HepG2 (cell line): ENCODE data around the gene CSNK1D. TPM values are rescaled to one million over a fixed set of nuclear protein-coding genes. Genes with fewer than 3 reads are reported as not detected.

Experiments
- EHMT2 ChIP-seq: fragments of 200-600 bp; sonication (generic); IDR thresholded peaks from 2 replicates; pipeline ENCODE4 v1.7.0; 2017; ENCODE audit warnings: antibody characterized with exemption, low read depth, low read length, borderline replicate concordance
- JARID2 ChIP-seq: sonication (generic); formaldehyde crosslinking; IDR thresholded peaks from 2 replicates; pipeline ENCODE4 v1.8.1; 2023; ENCODE audit warnings: missing genetic modification reagents, inconsistent platforms; ENCODE audit not compliant: insufficient replicate concordance
- KMT2B ChIP-seq: IDR thresholded peaks from 2 replicates; pipeline ENCODE4 v1.6.1; 2016; ENCODE audit warnings: missing genetic modification reagents, missing compliant biosample characterization
- MEIS1 ChIP-seq: sonication (generic); formaldehyde crosslinking; IDR thresholded peaks from 2 replicates; pipeline ENCODE4 v1.9.0; 2021; ENCODE audit warnings: mild to moderate bottlenecking, missing genetic modification reagents, moderate library complexity, borderline replicate concordance
- RBFOX2 ChIP-seq: fragments of 200-400 bp; formaldehyde crosslinking; IDR thresholded peaks from 2 replicates; pipeline ENCODE4 v1.6.1; 2017; ENCODE audit warnings: low read depth, mild to moderate bottlenecking, low read length
- RFXANK ChIP-seq: IDR thresholded peaks from 2 replicates; pipeline ENCODE4 v1.6.1; 2016
- RXRB ChIP-seq: IDR thresholded peaks from 2 replicates; pipeline ENCODE4 v1.6.1; 2016; ENCODE audit warnings: borderline replicate concordance, missing genetic modification reagents, missing compliant biosample characterization
- TP53 ChIP-seq: sonication (generic); formaldehyde crosslinking; conservative IDR thresholded peaks from 2 replicates; pipeline ENCODE4 v1.4.0; 2020; ENCODE audit warnings: missing genetic modification reagents
- ZNF260 ChIP-seq: sonication (generic); formaldehyde crosslinking; IDR thresholded peaks from 2 replicates; pipeline ENCODE4 v1.4.0; 2020; ENCODE audit warnings: missing genetic modification reagents, low read depth, mild to moderate bottlenecking, borderline replicate concordance
- ZNF317 ChIP-seq: sonication (generic); formaldehyde crosslinking; IDR thresholded peaks from 2 replicates; pipeline ENCODE4 v1.5.0; 2020; ENCODE audit warnings: mild to moderate bottlenecking, missing genetic modification reagents
- ZNF431 ChIP-seq: sonication (generic); formaldehyde crosslinking; IDR thresholded peaks from 2 replicates; pipeline ENCODE4 v1.9.0; 2022; ENCODE audit warnings: missing genetic modification reagents, low read depth, mild to moderate bottlenecking, borderline replicate concordance
- ZSCAN12 ChIP-seq: sonication (generic); formaldehyde crosslinking; IDR thresholded peaks from 2 replicates; pipeline ENCODE4 v1.9.0; 2021; ENCODE audit warnings: mild to moderate bottlenecking, missing genetic modification reagents
- polyA plus RNA-seq, 8 experiments: library from polyadenylated mRNA; depleted of rRNA in 3 of 8; stranded (reverse) in 7 of 8; unstranded in 1 of 8; fragments of >200 nt; fragmentation: Illumina TruSeq in 4 of 8; extraction: Trizol in 4 of 8; gene quantifications; 2 replicates each; pipeline versions ENCODE4 v1.2.1 to v1.2.3, GENCODE V29; 2011 to 2016; ENCODE audit warnings: low read depth in 4 of 8, missing spikeins in 1 of 8, mixed read lengths in 1 of 8; ENCODE audit not compliant: insufficient read depth in 1 of 8
- total RNA-seq, 5 experiments: library from RNA; depleted of rRNA; stranded (reverse); fragments of >200 nt; fragmentation: Illumina TruSeq; extraction: Trizol; gene quantifications; 2 replicates each; pipeline ENCODE4 v1.2.3, GENCODE V29; 2016; ENCODE audit warnings: low read depth in 1 of 5
- TF ChIP-seq, protein P1 (sequence below), 2 experiments: sonication (generic) in 1 of 2; formaldehyde crosslinking in 1 of 2; IDR thresholded peaks; 2 replicates each; pipeline versions ENCODE4 v1.4.0 to v1.6.1; 2018 to 2020; ENCODE audit warnings: missing genetic modification reagents in 2 of 2, borderline replicate concordance in 1 of 2, low read depth in 1 of 2, mild to moderate bottlenecking in 1 of 2, missing biosample characterization in 1 of 2
- TF ChIP-seq, protein P2 (sequence below): sonication (generic); formaldehyde crosslinking; IDR thresholded peaks from 2 replicates; pipeline ENCODE4 v1.9.0; 2022; ENCODE audit warnings: missing genetic modification reagents, mild to moderate bottlenecking, borderline replicate concordance
- TF ChIP-seq, protein P3 (sequence below): sonication (generic); formaldehyde crosslinking; IDR thresholded peaks from 2 replicates; pipeline ENCODE4 v1.4.0; 2020; ENCODE audit warnings: missing genetic modification reagents
- TF ChIP-seq, protein P4 (sequence below): sonication (generic); formaldehyde crosslinking; IDR thresholded peaks from 2 replicates; pipeline ENCODE4 v1.4.0; 2020; ENCODE audit warnings: missing genetic modification reagents
- TF ChIP-seq, protein P5 (sequence below): sonication (generic); formaldehyde crosslinking; IDR thresholded peaks from 2 replicates; pipeline ENCODE4 v1.8.0; 2022; ENCODE audit warnings: mild to moderate bottlenecking, missing genetic modification reagents, moderate library complexity
- TF ChIP-seq, protein P6 (sequence below): IDR thresholded peaks from 2 replicates; pipeline ENCODE4 v1.6.1; 2018; ENCODE audit warnings: missing genetic modification reagents, mild to moderate bottlenecking, missing compliant biosample characterization

CSNK1D gene
- total and polyA plus RNA-seq, 2 of the 13 experiments (the other 11 are each of a cell fraction or from before 2014, with no cell fraction given) = 31.5 to 128 TPM

DNA sequence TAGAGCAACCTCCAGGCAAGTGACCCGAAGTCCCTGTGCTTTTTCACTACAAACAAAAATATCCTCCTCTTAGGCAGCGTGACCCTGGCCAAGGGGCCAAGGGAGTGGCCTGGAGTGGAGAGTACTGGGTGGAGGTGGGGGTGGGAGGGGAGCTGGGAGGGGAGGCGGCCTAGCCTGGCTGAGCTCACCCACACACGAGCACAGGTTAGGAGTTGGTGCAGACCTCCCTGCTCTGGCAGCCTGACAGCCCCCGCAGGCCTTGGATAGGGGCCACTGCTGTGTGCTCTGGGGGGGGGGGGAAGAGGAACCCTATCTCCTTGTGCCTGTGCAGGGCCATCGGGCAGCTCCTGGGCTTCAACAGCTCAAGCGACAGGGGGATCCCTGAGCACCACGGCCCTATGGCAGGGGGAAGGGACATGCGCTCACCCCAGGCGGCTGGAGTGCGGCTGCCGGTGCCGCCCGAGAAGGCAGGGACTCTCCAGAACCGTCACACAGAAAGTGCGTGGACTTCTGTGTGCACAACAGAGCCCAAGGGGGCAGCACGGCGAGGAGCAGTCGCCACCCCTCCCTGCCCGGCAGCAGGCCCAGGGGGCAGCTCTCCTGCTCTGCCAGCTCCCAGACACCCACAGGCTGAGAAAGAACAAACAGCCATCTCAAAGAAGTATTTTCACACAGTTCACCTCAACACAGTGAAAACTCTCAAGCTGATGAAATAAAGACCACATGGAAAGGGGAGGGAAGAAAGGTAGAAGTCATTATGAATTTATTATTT lies 31.4 kb downstream of the CSNK1D start (continued):
- TF ChIP-seq KMT2B (0 out of 2 replicates have a peak, but pooled peaks have one; percentile 31), ZSCAN12 (CRISPR knock-in tag) (no peak), RBFOX2 (peak; percentile 75), JARID2 (CRISPR knock-in tag) (peak; percentile 23), ZNF260 (CRISPR knock-in tag) (no peak), MEIS1 (no peak; the same call in 1 of the 2 replicates), ZNF431 (CRISPR knock-in tag) (peak; percentile 61; the same call in 1 of the 2 replicates), RXRB (CRISPR knock-in tag) (0 out of 2 replicates have a peak, but pooled peaks have one; percentile 21), TP53 (CRISPR knock-in tag) (no peak), EHMT2 (no peak), ZNF317 (CRISPR knock-in tag) (0 out of 2 replicates have a peak, but pooled peaks have one; percentile 1), RFXANK (CRISPR knock-in tag) (0 out of 2 replicates have a peak, but pooled peaks have one; percentile 63)
- TF ChIP-seq, protein P1, sequence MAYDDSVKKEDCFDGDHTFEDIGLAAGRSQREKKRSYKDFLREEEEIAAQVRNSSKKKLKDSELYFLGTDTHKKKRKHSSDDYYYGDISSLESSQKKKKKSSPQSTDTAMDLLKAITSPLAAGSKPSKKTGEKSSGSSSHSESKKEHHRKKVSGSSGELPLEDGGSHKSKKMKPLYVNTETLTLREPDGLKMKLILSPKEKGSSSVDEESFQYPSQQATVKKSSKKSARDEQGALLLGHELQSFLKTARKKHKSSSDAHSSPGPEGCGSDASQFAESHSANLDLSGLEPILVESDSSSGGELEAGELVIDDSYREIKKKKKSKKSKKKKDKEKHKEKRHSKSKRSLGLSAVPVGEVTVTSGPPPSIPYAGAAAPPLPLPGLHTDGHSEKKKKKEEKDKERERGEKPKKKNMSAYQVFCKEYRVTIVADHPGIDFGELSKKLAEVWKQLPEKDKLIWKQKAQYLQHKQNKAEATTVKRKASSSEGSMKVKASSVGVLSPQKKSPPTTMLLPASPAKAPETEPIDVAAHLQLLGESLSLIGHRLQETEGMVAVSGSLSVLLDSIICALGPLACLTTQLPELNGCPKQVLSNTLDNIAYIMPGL (CRISPR knock-in tag; IDR thresholded peaks at IDR 0.05; ENCODE audit: borderline replicate concordance in 1 of 2, low read depth in 1 of 2) = no peak; a peak in 2 of 4 replicates
- TF ChIP-seq, protein P2, sequence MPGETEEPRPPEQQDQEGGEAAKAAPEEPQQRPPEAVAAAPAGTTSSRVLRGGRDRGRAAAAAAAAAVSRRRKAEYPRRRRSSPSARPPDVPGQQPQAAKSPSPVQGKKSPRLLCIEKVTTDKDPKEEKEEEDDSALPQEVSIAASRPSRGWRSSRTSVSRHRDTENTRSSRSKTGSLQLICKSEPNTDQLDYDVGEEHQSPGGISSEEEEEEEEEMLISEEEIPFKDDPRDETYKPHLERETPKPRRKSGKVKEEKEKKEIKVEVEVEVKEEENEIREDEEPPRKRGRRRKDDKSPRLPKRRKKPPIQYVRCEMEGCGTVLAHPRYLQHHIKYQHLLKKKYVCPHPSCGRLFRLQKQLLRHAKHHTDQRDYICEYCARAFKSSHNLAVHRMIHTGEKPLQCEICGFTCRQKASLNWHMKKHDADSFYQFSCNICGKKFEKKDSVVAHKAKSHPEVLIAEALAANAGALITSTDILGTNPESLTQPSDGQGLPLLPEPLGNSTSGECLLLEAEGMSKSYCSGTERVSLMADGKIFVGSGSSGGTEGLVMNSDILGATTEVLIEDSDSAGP (CRISPR knock-in tag) = peak; percentile 14; the same call in 1 of the 2 replicates
- TF ChIP-seq, protein P3, sequence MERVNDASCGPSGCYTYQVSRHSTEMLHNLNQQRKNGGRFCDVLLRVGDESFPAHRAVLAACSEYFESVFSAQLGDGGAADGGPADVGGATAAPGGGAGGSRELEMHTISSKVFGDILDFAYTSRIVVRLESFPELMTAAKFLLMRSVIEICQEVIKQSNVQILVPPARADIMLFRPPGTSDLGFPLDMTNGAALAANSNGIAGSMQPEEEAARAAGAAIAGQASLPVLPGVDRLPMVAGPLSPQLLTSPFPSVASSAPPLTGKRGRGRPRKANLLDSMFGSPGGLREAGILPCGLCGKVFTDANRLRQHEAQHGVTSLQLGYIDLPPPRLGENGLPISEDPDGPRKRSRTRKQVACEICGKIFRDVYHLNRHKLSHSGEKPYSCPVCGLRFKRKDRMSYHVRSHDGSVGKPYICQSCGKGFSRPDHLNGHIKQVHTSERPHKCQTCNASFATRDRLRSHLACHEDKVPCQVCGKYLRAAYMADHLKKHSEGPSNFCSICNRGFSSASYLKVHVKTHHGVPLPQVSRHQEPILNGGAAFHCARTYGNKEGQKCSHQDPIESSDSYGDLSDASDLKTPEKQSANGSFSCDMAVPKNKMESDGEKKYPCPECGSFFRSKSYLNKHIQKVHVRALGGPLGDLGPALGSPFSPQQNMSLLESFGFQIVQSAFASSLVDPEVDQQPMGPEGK (CRISPR knock-in tag) = peak; percentile 77
- TF ChIP-seq, protein P4, sequence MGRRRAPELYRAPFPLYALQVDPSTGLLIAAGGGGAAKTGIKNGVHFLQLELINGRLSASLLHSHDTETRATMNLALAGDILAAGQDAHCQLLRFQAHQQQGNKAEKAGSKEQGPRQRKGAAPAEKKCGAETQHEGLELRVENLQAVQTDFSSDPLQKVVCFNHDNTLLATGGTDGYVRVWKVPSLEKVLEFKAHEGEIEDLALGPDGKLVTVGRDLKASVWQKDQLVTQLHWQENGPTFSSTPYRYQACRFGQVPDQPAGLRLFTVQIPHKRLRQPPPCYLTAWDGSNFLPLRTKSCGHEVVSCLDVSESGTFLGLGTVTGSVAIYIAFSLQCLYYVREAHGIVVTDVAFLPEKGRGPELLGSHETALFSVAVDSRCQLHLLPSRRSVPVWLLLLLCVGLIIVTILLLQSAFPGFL (CRISPR knock-in tag) = no peak
- TF ChIP-seq, protein P5, sequence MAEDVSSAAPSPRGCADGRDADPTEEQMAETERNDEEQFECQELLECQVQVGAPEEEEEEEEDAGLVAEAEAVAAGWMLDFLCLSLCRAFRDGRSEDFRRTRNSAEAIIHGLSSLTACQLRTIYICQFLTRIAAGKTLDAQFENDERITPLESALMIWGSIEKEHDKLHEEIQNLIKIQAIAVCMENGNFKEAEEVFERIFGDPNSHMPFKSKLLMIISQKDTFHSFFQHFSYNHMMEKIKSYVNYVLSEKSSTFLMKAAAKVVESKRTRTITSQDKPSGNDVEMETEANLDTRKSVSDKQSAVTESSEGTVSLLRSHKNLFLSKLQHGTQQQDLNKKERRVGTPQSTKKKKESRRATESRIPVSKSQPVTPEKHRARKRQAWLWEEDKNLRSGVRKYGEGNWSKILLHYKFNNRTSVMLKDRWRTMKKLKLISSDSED (CRISPR knock-in tag) = 0 out of 2 replicates have a peak, but pooled peaks have one; percentile 63
- TF ChIP-seq, protein P6, sequence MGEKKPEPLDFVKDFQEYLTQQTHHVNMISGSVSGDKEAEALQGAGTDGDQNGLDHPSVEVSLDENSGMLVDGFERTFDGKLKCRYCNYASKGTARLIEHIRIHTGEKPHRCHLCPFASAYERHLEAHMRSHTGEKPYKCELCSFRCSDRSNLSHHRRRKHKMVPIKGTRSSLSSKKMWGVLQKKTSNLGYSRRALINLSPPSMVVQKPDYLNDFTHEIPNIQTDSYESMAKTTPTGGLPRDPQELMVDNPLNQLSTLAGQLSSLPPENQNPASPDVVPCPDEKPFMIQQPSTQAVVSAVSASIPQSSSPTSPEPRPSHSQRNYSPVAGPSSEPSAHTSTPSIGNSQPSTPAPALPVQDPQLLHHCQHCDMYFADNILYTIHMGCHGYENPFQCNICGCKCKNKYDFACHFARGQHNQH (CRISPR knock-in tag) = peak; percentile 73; the same call in 1 of the 2 replicates
